Vagina (tissue), 2 donors: ENCODE data around the gene BEX5.

Source experiments
- CTCF ChIP-seq, 3 experiments: fragments of 450-650 bp in 2 of 3; fragments of 200-600 bp in 1 of 3; sonication (generic) in 1 of 3; IDR thresholded peaks; one replicate each; pipeline ENCODE4 v1.5.1; 2017 to 2019; ENCODE audit warnings: antibody characterized with exemption in 3 of 3, mild to moderate bottlenecking in 2 of 3, moderate library complexity in 2 of 3
- POLR2A ChIP-seq, 2 donors: fragments of 450-650 bp; IDR thresholded peaks; one replicate each; pipeline ENCODE4 v1.6.1; 2017; ENCODE audit warnings: antibody characterized with exemption in 2 of 2, mild to moderate bottlenecking in 2 of 2, moderate library complexity in 2 of 2
- POLR2AphosphoS5 ChIP-seq, 2 donors: sonication (generic); formaldehyde crosslinking; IDR thresholded peaks; one replicate each; pipeline ENCODE4 v1.9.0; 2017; ENCODE audit warnings: antibody characterized with exemption in 2 of 2, mild to moderate bottlenecking in 2 of 2, low read depth in 1 of 2; ENCODE audit not compliant: insufficient read depth in 1 of 2

GRCh38 chrX:102129473-102129872, 26.3 kb downstream of the BEX5 start:
- TF ChIP-seq POLR2A (IDR thresholded peaks at IDR 0.05) (no peak), CTCF (IDR thresholded peaks at IDR 0.05) (no peak), POLR2AphosphoS5 (IDR thresholded peaks at IDR 0.05; ENCODE audit: insufficient read depth in 1 of 2, low read depth in 1 of 2) (no peak)
